HepG2 (cell line): ENCODE results near the gene METAP2.

Experiments
- KDM5A ChIP-seq: fragments of 200-600 bp; sonication (generic); IDR thresholded peaks from 2 replicates; pipeline ENCODE4 v1.7.0; 2018; ENCODE audit warnings: antibody characterized with exemption, mild to moderate bottlenecking, low read length, borderline replicate concordance
- KMT2A ChIP-seq: sonication (generic); formaldehyde crosslinking; IDR thresholded peaks from 2 replicates; pipeline ENCODE4 v1.4.0; 2020; ENCODE audit warnings: missing genetic modification reagents
- MLLT10 ChIP-seq: sonication (generic); formaldehyde crosslinking; IDR thresholded peaks from 2 replicates; pipeline ENCODE4 v1.4.0; 2020; ENCODE audit warnings: missing genetic modification reagents
- POLR2G ChIP-seq: fragments of 200-400 bp; formaldehyde crosslinking; IDR thresholded peaks from 2 replicates; pipeline ENCODE4 v1.6.1; 2018; ENCODE audit warnings: mild to moderate bottlenecking, low read depth, low read length, moderate library complexity
- SIN3A ChIP-seq: IDR thresholded peaks from 2 replicates; pipeline ENCODE4 v1.6.1; 2011; ENCODE audit warnings: low read depth, mild to moderate bottlenecking, control low read depth, low read length, borderline replicate concordance
- SRF ChIP-seq: IDR thresholded peaks from 2 replicates; pipeline ENCODE4 v1.6.1; 2011; ENCODE audit warnings: mild to moderate bottlenecking, low read depth, low read length, moderate library complexity
- UBTF ChIP-seq: sonication (generic); formaldehyde crosslinking; IDR thresholded peaks from 2 replicates; pipeline ENCODE4 v1.4.0; 2020; ENCODE audit warnings: mild to moderate bottlenecking, missing genetic modification reagents
- ZBTB33 ChIP-seq: sonication (generic); formaldehyde crosslinking; IDR thresholded peaks from 2 replicates; pipeline ENCODE4 v1.4.0; 2020; ENCODE audit warnings: missing genetic modification reagents
- ZNF281 ChIP-seq: sonication (generic); formaldehyde crosslinking; IDR thresholded peaks from 2 replicates; pipeline ENCODE4 v1.4.0; 2020; ENCODE audit warnings: missing genetic modification reagents, borderline replicate concordance
- ZNF501 ChIP-seq: sonication (generic); formaldehyde crosslinking; IDR thresholded peaks from 2 replicates; pipeline ENCODE4 v1.5.1; 2020; ENCODE audit warnings: mild to moderate bottlenecking, moderate library complexity, missing genetic modification reagents
- ZNF510 ChIP-seq: sonication (generic); formaldehyde crosslinking; IDR thresholded peaks from 2 replicates; pipeline ENCODE4 v1.4.0; 2020; ENCODE audit warnings: low read depth, mild to moderate bottlenecking, missing genetic modification reagents
- ZNF558 ChIP-seq: sonication (generic); formaldehyde crosslinking; IDR thresholded peaks from 2 replicates; pipeline ENCODE4 v1.9.0; 2022; ENCODE audit warnings: mild to moderate bottlenecking, missing genetic modification reagents, borderline replicate concordance
- ZNF614 ChIP-seq: IDR thresholded peaks from 2 replicates; pipeline ENCODE4 v1.6.1; 2018; ENCODE audit warnings: missing biosample characterization, missing genetic modification reagents, inconsistent platforms, borderline replicate concordance

- no peak for TF ChIP-seq KMT2A (CRISPR knock-in tag)
- no peak for TF ChIP-seq ZNF281
- no peak for TF ChIP-seq SIN3A
- no peak for TF ChIP-seq ZBTB33
- no peak for TF ChIP-seq MLLT10
- TF ChIP-seq POLR2G: no peak
- no peak for TF ChIP-seq ZNF614 (CRISPR knock-in tag)
- no peak for TF ChIP-seq ZNF510 (CRISPR knock-in tag)
- no peak for TF ChIP-seq UBTF (CRISPR knock-in tag)
- TF ChIP-seq ZNF558 (CRISPR knock-in tag): no peak
- no peak for TF ChIP-seq ZNF501 (CRISPR knock-in tag)
- TF ChIP-seq SRF: no peak
- TF ChIP-seq KDM5A: no peak
These were observed 78.1 kb downstream of the METAP2 start for GRCh38 chr12:95551913-95552516.
